Ishikawa (cell line): Measurements from ENCODE around the gene TMEM235.

Experiments
- CEBPB ChIP-seq: IDR thresholded peaks from 2 replicates; pipeline ENCODE4 v1.6.1; 2012
- CREB1 ChIP-seq: IDR thresholded peaks from 2 replicates; pipeline ENCODE4 v1.6.1; 2012; ENCODE audit warnings: low read depth
- EGR1 ChIP-seq: IDR thresholded peaks from 2 replicates; pipeline ENCODE4 v1.6.1; 2012
- EP300 ChIP-seq: IDR thresholded peaks from 2 replicates; pipeline ENCODE4 v1.6.1; 2012; ENCODE audit warnings: borderline replicate concordance
- FOXM1 ChIP-seq: IDR thresholded peaks from 2 replicates; pipeline ENCODE4 v1.6.1; 2012; ENCODE audit warnings: low read depth, borderline replicate concordance
- MAX ChIP-seq: IDR thresholded peaks from 2 replicates; pipeline ENCODE4 v1.6.1; 2012
- NFIC ChIP-seq: IDR thresholded peaks from 2 replicates; pipeline ENCODE4 v1.6.1; 2012
- RAD21 ChIP-seq: IDR thresholded peaks from 2 replicates; pipeline ENCODE4 v1.6.1; 2012; ENCODE audit warnings: low read depth
- REST ChIP-seq: IDR thresholded peaks from 2 replicates; pipeline ENCODE4 v1.6.1; 2012; ENCODE audit warnings: low read depth, mild to moderate bottlenecking
- TAF1 ChIP-seq: IDR thresholded peaks from 2 replicates; pipeline ENCODE4 v1.6.1; 2012; ENCODE audit warnings: low read depth, mild to moderate bottlenecking
- TCF12 ChIP-seq: IDR thresholded peaks from 2 replicates; pipeline ENCODE4 v1.6.1; 2012; ENCODE audit warnings: low read depth
- TEAD4 ChIP-seq: IDR thresholded peaks from 2 replicates; pipeline ENCODE4 v1.6.1; 2012
- USF1 ChIP-seq: IDR thresholded peaks from 2 replicates; pipeline ENCODE4 v1.6.1; 2012
- YY1 ChIP-seq: IDR thresholded peaks from 2 replicates; pipeline ENCODE4 v1.6.1; 2012; ENCODE audit warnings: low read depth
- ZBTB7A ChIP-seq: IDR thresholded peaks from 2 replicates; pipeline ENCODE4 v1.6.1; 2012; ENCODE audit warnings: low read depth

The TMEM235 gene

GRCh38 chr17:78276098-78276887 lies 44.9 kb downstream of the TMEM235 start:
- TF ChIP-seq MAX (no peak), YY1 (no peak), CREB1 (no peak), TCF12 (no peak), RAD21 (no peak), TEAD4 (no peak), NFIC (no peak)

- no peak for TF ChIP-seq TAF1
- no peak for TF ChIP-seq CEBPB
- no peak for TF ChIP-seq MAX
- TF ChIP-seq TCF12, result no peak
Measured at GRCh38 chr17:78278139-78278741, 46.8 kb downstream of the TMEM235 start.

GRCh38 chr17:78279360-78279990 lies 48.0 kb downstream of the TMEM235 start:
- no peak for TF ChIP-seq MAX
- TF ChIP-seq CREB1, result no peak
- no peak for TF ChIP-seq RAD21
- no peak for TF ChIP-seq ZBTB7A

GRCh38 chr17:78281249-78281845 lies 49.9 kb downstream of the TMEM235 start:
- TF ChIP-seq YY1, result no peak

GRCh38 chr17:78284146-78284545 lies 52.7 kb downstream of the TMEM235 start:
- TF ChIP-seq USF1, result no peak
- no peak for TF ChIP-seq TEAD4
- no peak for TF ChIP-seq TCF12
- TF ChIP-seq FOXM1, result no peak
- no peak for TF ChIP-seq EGR1
- no peak for TF ChIP-seq CREB1
- TF ChIP-seq EP300, result no peak
- no peak for TF ChIP-seq REST
- no peak for TF ChIP-seq YY1
- no peak for TF ChIP-seq NFIC
- no peak for TF ChIP-seq RAD21
- TF ChIP-seq CEBPB, result no peak
- no peak for TF ChIP-seq TAF1
- TF ChIP-seq ZBTB7A, result no peak

- TF ChIP-seq MAX (no peak), TEAD4 (no peak), CEBPB (no peak), RAD21 (no peak), EGR1 (no peak), TAF1 (no peak), FOXM1 (no peak), ZBTB7A (no peak), EP300 (no peak), TCF12 (no peak), REST (no peak), CREB1 (no peak), YY1 (no peak), USF1 (no peak), NFIC (no peak)
Measured at GRCh38 chr17:78289004-78289403, 57.6 kb downstream of the TMEM235 start.
